ENCODE measurements around the gene POLR3G.

GRCh38 chr5:90563108-90563507 is 88.4 kb downstream of the POLR3G start:
- TF ChIP-seq CTCF (IDR thresholded peaks at IDR 0.05) (no peak), POLR2A (IDR thresholded peaks at IDR 0.05) (no peak)

Data from right lobe of liver (tissue), 4 donors.